H9 (cell line): ENCODE measurements around the gene TMEM109. TPM values are rescaled to one million over a fixed set of nuclear protein-coding genes. Genes with fewer than 3 reads are reported as not detected.

Source experiments
- DNase-seq: peaks from one replicate; pipeline ENCODE4 v3.0.0-alpha.2; 2017
- H2AFZ ChIP-seq: one replicate; pipeline ENCODE4 v1.6.1; 2013; ENCODE audit warnings: mild to moderate bottlenecking, low read length, control low read depth, moderate library complexity
- H2AK5ac ChIP-seq: 2 replicates; pipeline ENCODE4 v1.6.1; 2013; ENCODE audit warnings: low read length, control low read depth, mixed read lengths; ENCODE audit not compliant: insufficient read length
- H2BK120ac ChIP-seq: one replicate; pipeline ENCODE4 v1.6.1; 2013; ENCODE audit warnings: low read depth, mild to moderate bottlenecking, low read length, control low read depth, inconsistent platforms; ENCODE audit not compliant: poor library complexity, severe bottlenecking
- H2BK12ac ChIP-seq: 2 replicates; pipeline ENCODE4 v1.6.1; 2013; ENCODE audit warnings: low read length, control low read depth, mixed read lengths, low read depth; ENCODE audit not compliant: insufficient read length
- H2BK15ac ChIP-seq: 2 replicates; pipeline ENCODE4 v1.6.1; 2013; ENCODE audit warnings: low read depth, low read length, control low read depth
- H2BK20ac ChIP-seq: one replicate; pipeline ENCODE4 v1.6.1; 2013; ENCODE audit warnings: low read depth, mild to moderate bottlenecking, low read length, control low read depth, inconsistent platforms; ENCODE audit not compliant: poor library complexity, severe bottlenecking
- H2BK5ac ChIP-seq: 2 replicates; pipeline ENCODE4 v1.6.1; 2013; ENCODE audit warnings: low read length, control low read depth, mixed read lengths; ENCODE audit not compliant: insufficient read length
- H3K14ac ChIP-seq: 2 replicates; pipeline ENCODE4 v1.6.1; 2013; ENCODE audit warnings: low read length, control low read depth; ENCODE audit not compliant: insufficient read depth
- H3K18ac ChIP-seq: 2 replicates; pipeline ENCODE4 v1.6.1; 2013; ENCODE audit warnings: low read depth, mild to moderate bottlenecking, mixed read lengths, low read length, control low read depth; ENCODE audit not compliant: insufficient read length
- H3K23ac ChIP-seq: 2 replicates; pipeline ENCODE4 v1.6.1; 2013; ENCODE audit warnings: low read length, control low read depth, mixed read lengths, low read depth; ENCODE audit not compliant: insufficient read length
- H3K23me2 ChIP-seq: 2 replicates; pipeline ENCODE4 v1.6.1; 2013; ENCODE audit warnings: low read depth, mild to moderate bottlenecking, mixed read lengths, low read length, control low read depth; ENCODE audit not compliant: insufficient read length, poor library complexity, severe bottlenecking
- H3K27ac ChIP-seq: 2 replicates; pipeline ENCODE4 v1.5.1; 2013; ENCODE audit warnings: low read length, control low read depth, mixed read lengths, low read depth; ENCODE audit not compliant: insufficient read length
- H3K27me3 ChIP-seq: 2 replicates; pipeline ENCODE4 v1.6.1; 2013; ENCODE audit warnings: low read length, control low read depth, inconsistent platforms; ENCODE audit not compliant: insufficient read depth
- H3K4ac ChIP-seq: 2 replicates; pipeline ENCODE4 v1.6.1; 2013; ENCODE audit warnings: low read depth, mild to moderate bottlenecking, control low read depth, inconsistent platforms, low read length, moderate library complexity
- H3K4me1 ChIP-seq: 2 replicates; pipeline ENCODE4 v1.6.1; 2013; ENCODE audit warnings: low read length, control low read depth, inconsistent platforms; ENCODE audit not compliant: insufficient read depth
- H3K4me2 ChIP-seq: 2 replicates; pipeline ENCODE4 v1.6.1; 2013; ENCODE audit warnings: low read length, control low read depth, mixed read lengths; ENCODE audit not compliant: insufficient read length, insufficient read depth
- H3K56ac ChIP-seq: 2 replicates; pipeline ENCODE4 v1.6.1; 2013; ENCODE audit warnings: low read depth, mild to moderate bottlenecking, mixed read lengths, low read length, control low read depth; ENCODE audit not compliant: insufficient read length
- H3K79me1 ChIP-seq: 2 replicates; pipeline ENCODE4 v1.6.1; 2013; ENCODE audit warnings: low read depth, mild to moderate bottlenecking, moderate library complexity, low read length, control low read depth, inconsistent platforms; ENCODE audit not compliant: insufficient read depth, poor library complexity, severe bottlenecking
- H3K79me2 ChIP-seq: 2 replicates; pipeline ENCODE4 v1.6.1; 2013; ENCODE audit warnings: low read length, control low read depth, inconsistent platforms; ENCODE audit not compliant: insufficient read depth
- H3K9ac ChIP-seq: 2 replicates; pipeline ENCODE4 v1.6.1; 2013; ENCODE audit warnings: low read length, control low read depth, mixed read lengths; ENCODE audit not compliant: insufficient read length; ENCODE audit errors: extremely low read depth
- H3K9me3 ChIP-seq: one replicate; pipeline ENCODE4 v1.6.1; 2013; ENCODE audit warnings: low read depth, low read length, inconsistent platforms; ENCODE audit not compliant: control insufficient read depth
- H3T11ph ChIP-seq: one replicate; pipeline ENCODE4 v1.6.1; 2013; ENCODE audit warnings: mild to moderate bottlenecking, low read length, control low read depth, inconsistent platforms
- H4K20me1 ChIP-seq: one replicate; pipeline ENCODE4 v1.6.1; 2013; ENCODE audit not compliant: control insufficient read depth, insufficient read length, insufficient read depth
- H4K5ac ChIP-seq: 2 replicates; pipeline ENCODE4 v1.6.1; 2013; ENCODE audit warnings: low read depth, mild to moderate bottlenecking, mixed read lengths, low read length, control low read depth; ENCODE audit not compliant: insufficient read length
- H4K8ac ChIP-seq: replicated peaks from 2 replicates; pipeline ENCODE4 v1.6.1; 2013; ENCODE audit warnings: low read length, control low read depth, mixed read lengths, low read depth; ENCODE audit not compliant: insufficient read length
- H4K91ac ChIP-seq: 2 replicates; pipeline ENCODE4 v1.6.1; 2013; ENCODE audit warnings: low read depth, mild to moderate bottlenecking, moderate library complexity, mixed read lengths, low read length, control low read depth; ENCODE audit not compliant: insufficient read length
- H3K27ac Mint-ChIP-seq, 3 experiments: 2 replicates in 2 of 3; 3 replicates in 1 of 3; pipeline ENCODE4 v1.8.0; 2020 to 2021; ENCODE audit warnings: mixed read lengths in 3 of 3, mild to moderate bottlenecking in 1 of 3, moderate library complexity in 1 of 3
- H3K27me3 Mint-ChIP-seq: 2 replicates; pipeline ENCODE4 v1.8.0; 2021; ENCODE audit warnings: low read depth, mild to moderate bottlenecking, moderate library complexity, mixed read lengths
- H3K36me3 Mint-ChIP-seq, 3 experiments: 2 replicates in 2 of 3; 3 replicates in 1 of 3; pipeline ENCODE4 v1.8.0; 2020 to 2021; ENCODE audit warnings: low read depth in 3 of 3, mixed read lengths in 3 of 3; ENCODE audit not compliant: insufficient read depth in 1 of 3
- H3K4me1 Mint-ChIP-seq, 2 experiments: 2 replicates each; pipeline ENCODE4 v1.8.0; 2020; ENCODE audit warnings: mixed read lengths in 2 of 2
- H3K4me3 Mint-ChIP-seq, 2 experiments: 2 replicates in 1 of 2; 3 replicates in 1 of 2; pipeline ENCODE4 v1.8.0; 2020 to 2021; ENCODE audit warnings: mild to moderate bottlenecking in 2 of 2, mixed read lengths in 2 of 2, moderate library complexity in 1 of 2
- H3K9me3 Mint-ChIP-seq, 2 experiments: 2 replicates in 1 of 2; 3 replicates in 1 of 2; pipeline ENCODE4 v1.8.0; 2020; ENCODE audit warnings: mild to moderate bottlenecking in 2 of 2, mixed read lengths in 2 of 2, moderate library complexity in 1 of 2
- CTCF ChIP-seq: fragments of 200-600 bp; sonication (generic); conservative IDR thresholded peaks from 3 replicates; pipeline ENCODE4 v1.8.0; 2021; ENCODE audit warnings: antibody characterized with exemption, mild to moderate bottlenecking
- WGBS: extraction: QIAGEN DNeasy Blood & Tissue Kit; methylation state at CpG from one replicate; pipeline ENCODE4 v1.1.7; 2013; ENCODE audit warnings: missing lambda C conversion rate, low lambda C conversion rate, mixed read lengths; ENCODE audit not compliant: insufficient read length; ENCODE audit errors: extremely low coverage; 5-methylcytosine and 5-hydroxymethylcytosine counted together
- total RNA-seq: library from RNA; stranded (reverse); gene quantifications from 2 replicates; pipeline ENCODE4 v1.2.1, GENCODE V29; 2021

TMEM109 gene
- total RNA-seq, 1 experiment from 2014 or later, result 38.0 TPM

- no peak overlapping the region for H3K14ac ChIP-seq
- H3K27me3 ChIP-seq, result no peaks in the 10 kb centered on the region
- no peak overlapping the region for H4K8ac ChIP-seq
- no peak overlapping the region for H3T11ph ChIP-seq
- no peaks in the 10 kb centered on the region for H3K4me1 Mint-ChIP-seq
- H3K9me3 Mint-ChIP-seq, result no peaks in the 10 kb centered on the region
- no peak overlapping the region for H2BK15ac ChIP-seq
- H3K27ac ChIP-seq, result no peak overlapping the region
- no peak overlapping the region for H2BK5ac ChIP-seq
- no peak overlapping the region for H3K23ac ChIP-seq
- H3K23me2 ChIP-seq, result no peaks in the 10 kb centered on the region
- H3K4me3 Mint-ChIP-seq, result no peak overlapping the region
- WGBS, result no CpG with 5 or more reads among the region's 1 CpG
- no peak overlapping the region for H4K91ac ChIP-seq
- peaks cover 0 to 16% (median 2%) of the 10 kb centered on the region in 3 experiments; a peak in 3 of 7 replicates for H3K36me3 Mint-ChIP-seq
- H3K9ac ChIP-seq, result no peak overlapping the region
- H3K18ac ChIP-seq, result no peak overlapping the region
- no peaks in the 10 kb centered on the region for H3K4me1 ChIP-seq
- no peaks in the 10 kb centered on the region for H3K9me3 ChIP-seq
- H3K79me1 ChIP-seq, result no peaks in the 10 kb centered on the region
- no peak for DNase-seq
- peaks cover 2% of the 10 kb centered on the region for H4K20me1 ChIP-seq
- no peak overlapping the region for H3K4me2 ChIP-seq
- H4K5ac ChIP-seq, result no peak overlapping the region
- TF ChIP-seq CTCF, result no peak
- H2AFZ ChIP-seq, result no peak overlapping the region
- no peak overlapping the region for H2BK120ac ChIP-seq
- no peaks in the 10 kb centered on the region for H3K27me3 Mint-ChIP-seq
- H2BK20ac ChIP-seq, result no peak overlapping the region
- H3K27ac Mint-ChIP-seq, result no peak overlapping the region
- no peaks in the 10 kb centered on the region for H3K79me2 ChIP-seq
- H2BK12ac ChIP-seq, result no peak overlapping the region
- H3K56ac ChIP-seq, result no peak overlapping the region
- no peak overlapping the region for H2AK5ac ChIP-seq
- no peak overlapping the region for H3K4ac ChIP-seq
These were observed 34.9 kb upstream of the TMEM109 start for GRCh38 chr11:60879104-60879503.
